ENCODE data around the gene ZFYVE26.

GRCh38 chr14:67728258-67728657 is 88.1 kb downstream of the ZFYVE26 start:
- no peak for TF ChIP-seq TAF1 (IDR thresholded peaks at IDR 0.05; ENCODE audit: low read depth)
- TF ChIP-seq REST (IDR thresholded peaks at IDR 0.05; ENCODE audit: low read depth): no peak
- no peak for TF ChIP-seq CREB1 (IDR thresholded peaks at IDR 0.05; ENCODE audit: low read depth)
- TF ChIP-seq MAX (IDR thresholded peaks at IDR 0.05): no peak
- no peak for TF ChIP-seq RAD21 (IDR thresholded peaks at IDR 0.05; ENCODE audit: low read depth)
- TF ChIP-seq CEBPB (IDR thresholded peaks at IDR 0.05): no peak
- TF ChIP-seq EP300 (IDR thresholded peaks at IDR 0.05; ENCODE audit: borderline replicate concordance): no peak
- TF ChIP-seq TEAD4 (IDR thresholded peaks at IDR 0.05): no peak
- TF ChIP-seq EGR1 (IDR thresholded peaks at IDR 0.05): no peak
- TF ChIP-seq NFIC (IDR thresholded peaks at IDR 0.05): no peak
- TF ChIP-seq TCF12 (IDR thresholded peaks at IDR 0.05; ENCODE audit: low read depth): no peak
- no peak for TF ChIP-seq YY1 (IDR thresholded peaks at IDR 0.05; ENCODE audit: low read depth)
- TF ChIP-seq FOXM1 (IDR thresholded peaks at IDR 0.05; ENCODE audit: borderline replicate concordance, low read depth): no peak
- TF ChIP-seq USF1 (IDR thresholded peaks at IDR 0.05): no peak

Data from Ishikawa (cell line).